A549 (cell line): ENCODE results near the gene FAXC. TPM values are rescaled to one million over a fixed set of nuclear protein-coding genes. Genes with fewer than 3 reads are reported as not detected.

Experiments used
- ATAC-seq, 2 experiments: fragments of 200-7000 bp in 1 of 2; fragments of >200 bp in 1 of 2; cut with Nextera tagmentation in 1 of 2; cut with Tn5 transposase in 1 of 2; 3 replicates each; pipeline versions ENCODE4 v1.8.0 to v1.9.1; 2018 to 2020; ENCODE audit warnings: mild to moderate bottlenecking in 1 of 2, moderate library complexity in 1 of 2
- CTCF ChIA-PET: fragments of 300-600 bp; sonication (Branson Sonifier 250); formaldehyde crosslinking; extraction: SDS; loops from one replicate; lab custom pipeline; 2021; ENCODE audit warnings: antibody characterized with exemption, inconsistent platforms; lab: Yijun Ruan, JAX
- POLR2A ChIA-PET: fragments of 350-600 bp; formaldehyde crosslinking; extraction: SDS; loops from one replicate; lab custom pipeline; 2021; ENCODE audit warnings: antibody characterized with exemption, inconsistent platforms; lab: Yijun Ruan, JAX
- DNase-seq, 2 experiments: peaks; one replicate each; pipeline versions ENCODE4 v3.0.0 to v3.0.0-alpha.2; 2011 to 2016; ENCODE audit warnings: low read depth in 1 of 2, low spot score in 1 of 2
- FAIRE-seq: peaks from 2 replicates; lab custom pipeline; 2011; peaks lifted over from hg19 to GRCh38; lab: Jason Lieb, UNC
- H3K27ac ChIP-seq, 2 experiments: fragments of >200 bp; sonication (Bioruptor Twin); formaldehyde crosslinking; 3 replicates each; pipeline ENCODE4 v1.5.1; 2016 to 2017
- H3K4me1 ChIP-seq: fragments of >200 bp; sonication (Bioruptor Twin); formaldehyde crosslinking; 3 replicates; pipeline ENCODE4 v1.6.1; 2016
- H3K4me2 ChIP-seq: fragments of >200 bp; sonication (Bioruptor Twin); formaldehyde crosslinking; 3 replicates; pipeline ENCODE4 v1.6.1; 2016
- H3K4me3 ChIP-seq: fragments of >200 bp; sonication (Bioruptor Twin); formaldehyde crosslinking; 3 replicates; pipeline ENCODE4 v1.5.1; 2016
- H3K9me3 ChIP-seq: fragments of >200 bp; sonication (Bioruptor Twin); formaldehyde crosslinking; 3 replicates; pipeline ENCODE4 v1.6.1; 2016
- CBX2 ChIP-seq: fragments of 200-600 bp; sonication (generic); IDR thresholded peaks from 2 replicates; pipeline ENCODE4 v1.6.1; 2016; ENCODE audit warnings: low read depth, mild to moderate bottlenecking, borderline replicate concordance
- CBX8 ChIP-seq: fragments of 200-600 bp; sonication (generic); IDR thresholded peaks from 2 replicates; pipeline ENCODE4 v1.6.1; 2016
- CEBPB ChIP-seq, 2 experiments: fragments of >200 bp in 1 of 2; sonication (Bioruptor Twin) in 1 of 2; formaldehyde crosslinking in 1 of 2; IDR thresholded peaks; 2 replicates each; pipeline ENCODE4 v1.6.1; 2012 to 2016
- CHD4 ChIP-seq: fragments of 200-600 bp; sonication (generic); IDR thresholded peaks from 2 replicates; pipeline ENCODE4 v1.6.1; 2016; ENCODE audit warnings: antibody characterized with exemption, mild to moderate bottlenecking, borderline replicate concordance
- EHMT2 ChIP-seq: fragments of 200-600 bp; sonication (generic); IDR thresholded peaks from 2 replicates; pipeline ENCODE4 v1.6.1; 2016; ENCODE audit warnings: antibody characterized with exemption, low read depth, mild to moderate bottlenecking, moderate library complexity
- EP300 ChIP-seq, 2 experiments: fragments of >200 bp; sonication (Bioruptor Twin); formaldehyde crosslinking; IDR thresholded peaks; 2 replicates in 1 of 2; 3 replicates in 1 of 2; pipeline ENCODE4 v1.6.1; 2016 to 2017
- ESRRA ChIP-seq: fragments of 150-350 bp; IDR thresholded peaks from 2 replicates; pipeline ENCODE4 v1.6.1; 2014; ENCODE audit warnings: mild to moderate bottlenecking, low read length, borderline replicate concordance
- FOSL2 ChIP-seq, 2 experiments: fragments of 450-650 bp in 1 of 2; fragments of >200 bp in 1 of 2; sonication (Bioruptor Twin) in 1 of 2; formaldehyde crosslinking; IDR thresholded peaks; 2 replicates each; pipeline versions ENCODE4 v1.5.0 to v1.6.1; 2016 to 2020; ENCODE audit warnings: mild to moderate bottlenecking in 1 of 2, moderate library complexity in 1 of 2
- GATA3 ChIP-seq: IDR thresholded peaks from 2 replicates; pipeline ENCODE4 v1.6.1; 2012; ENCODE audit warnings: borderline replicate concordance
- HDAC2 ChIP-seq: fragments of 200-600 bp; sonication (generic); IDR thresholded peaks from 2 replicates; pipeline ENCODE4 v1.6.1; 2016
- HEYL ChIP-seq: fragments of 250-450 bp; sonication (Bioruptor Pico); IDR thresholded peaks from 2 replicates; pipeline ENCODE4 v1.8.0; 2021; ENCODE audit warnings: mild to moderate bottlenecking, moderate library complexity
- HOXB5 ChIP-seq: fragments of 250-450 bp; sonication (Bioruptor Pico); IDR thresholded peaks from 2 replicates; pipeline ENCODE4 v1.5.0; 2020; ENCODE audit warnings: mild to moderate bottlenecking, moderate library complexity
- KDM5A ChIP-seq: fragments of 200-600 bp; sonication (generic); IDR thresholded peaks from 2 replicates; pipeline ENCODE4 v1.6.1; 2016; ENCODE audit warnings: antibody characterized with exemption, mild to moderate bottlenecking
- MAZ ChIP-seq: fragments of 150-350 bp; IDR thresholded peaks from 2 replicates; pipeline ENCODE4 v1.6.1; 2014; ENCODE audit warnings: antibody characterized with exemption, low read depth, low read length, borderline replicate concordance
- MYC ChIP-seq: IDR thresholded peaks from 2 replicates; pipeline ENCODE4 v1.6.1; 2012; ENCODE audit warnings: mild to moderate bottlenecking, inconsistent platforms, low read length, improper control_type of control experiment, borderline replicate concordance
- NR3C1 ChIP-seq: fragments of >200 bp; sonication (Bioruptor Twin); formaldehyde crosslinking; IDR thresholded peaks from 3 replicates; pipeline ENCODE4 v1.6.1; 2017
- POLR2AphosphoS2 ChIP-seq: conservative IDR thresholded peaks from 2 replicates; pipeline ENCODE4 v1.6.1; 2012; ENCODE audit warnings: low read length, improper control_type of control experiment, inconsistent platforms
- RARB ChIP-seq: fragments of 250-450 bp; sonication (Bioruptor Pico); IDR thresholded peaks from 2 replicates; pipeline ENCODE4 v1.8.0; 2021; ENCODE audit warnings: mild to moderate bottlenecking, moderate library complexity
- RCOR1 ChIP-seq: fragments of 150-350 bp; IDR thresholded peaks from 2 replicates; pipeline ENCODE4 v1.6.1; 2014; ENCODE audit warnings: antibody characterized with exemption, low read length, low read depth
- RFX5 ChIP-seq: fragments of 450-650 bp; IDR thresholded peaks from 2 replicates; pipeline ENCODE4 v1.7.1; 2014; ENCODE audit warnings: antibody characterized with exemption, mild to moderate bottlenecking, moderate library complexity
- RNF2 ChIP-seq: fragments of 200-600 bp; sonication (generic); IDR thresholded peaks from 2 replicates; pipeline ENCODE4 v1.6.1; 2016; ENCODE audit warnings: low read depth, mild to moderate bottlenecking, antibody characterized with exemption, moderate library complexity, borderline replicate concordance
- SMC3 ChIP-seq: fragments of >200 bp; sonication (Bioruptor Twin); formaldehyde crosslinking; IDR thresholded peaks from 3 replicates; pipeline ENCODE4 v1.6.1; 2018; ENCODE audit warnings: inconsistent platforms
- TFCP2L1 ChIP-seq: fragments of 250-450 bp; sonication (Bioruptor Pico); IDR thresholded peaks from 2 replicates; pipeline ENCODE4 v1.5.0; 2021; ENCODE audit warnings: mild to moderate bottlenecking
- TP53 ChIP-seq: fragments of 250-450 bp; sonication (Bioruptor Pico); IDR thresholded peaks from 2 replicates; pipeline ENCODE4 v1.5.0; 2021; ENCODE audit warnings: mild to moderate bottlenecking, moderate library complexity
- ZFP36 ChIP-seq: fragments of 450-650 bp; IDR thresholded peaks from 2 replicates; pipeline ENCODE4 v1.6.1; 2014; ENCODE audit warnings: borderline replicate concordance; ENCODE audit not compliant: partially characterized antibody
- polyA plus RNA-seq, 4 experiments: library from polyadenylated mRNA; depleted of rRNA in 3 of 4; stranded (reverse); fragments of >200 nt; fragmentation: RNase III in 1 of 4; extraction: RNeasy Plus Mini Kit Qiagen cat#74134 plus additional on column Dnase treatment in 1 of 4; gene quantifications; 2 replicates in 3 of 4; 3 replicates in 1 of 4; pipeline ENCODE4 v1.2.3, GENCODE V29; 2011 to 2017
- TF ChIP-seq, protein P1 (sequence below): IDR thresholded peaks from 2 replicates; pipeline ENCODE4 v1.6.1; 2012
- TF ChIP-seq, protein P2 (sequence below): fragments of 450-650 bp; IDR thresholded peaks from 2 replicates; pipeline ENCODE4 v1.6.1; 2014; ENCODE audit warnings: antibody characterized with exemption
- TF ChIP-seq, protein P3 (sequence below): fragments of >200 bp; sonication (Bioruptor Twin); formaldehyde crosslinking; IDR thresholded peaks from 3 replicates; pipeline ENCODE4 v1.6.1; 2016
- TF ChIP-seq, protein P4 (sequence below): fragments of 200-600 bp; sonication (generic); IDR thresholded peaks from 2 replicates; pipeline ENCODE4 v1.6.1; 2016; ENCODE audit warnings: antibody characterized with exemption, mild to moderate bottlenecking, moderate library complexity

The FAXC gene
- polyA plus RNA-seq, 2 of the 4 experiments (the other 2 are of a cell fraction): 5.8 to 9.8 TPM

DNA sequence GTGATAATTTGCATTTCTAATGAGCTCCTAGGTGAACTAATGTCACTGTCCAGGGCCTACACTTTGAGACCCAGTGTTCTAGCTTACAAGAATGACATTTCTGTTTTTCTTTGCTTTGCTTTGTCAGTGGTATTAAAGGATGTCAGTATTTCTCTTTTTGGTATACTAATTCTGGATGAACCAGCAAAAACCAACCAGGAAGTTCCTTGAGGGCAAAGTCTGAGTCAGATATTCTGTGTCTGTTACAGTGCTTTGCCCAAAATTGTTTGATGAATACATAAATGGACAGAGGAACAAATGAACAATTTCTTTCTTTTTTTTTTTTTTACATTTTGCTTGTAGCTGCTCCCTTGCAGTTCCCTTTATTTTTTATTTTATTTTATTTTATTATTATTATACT is 29.2 kb upstream of the FAXC start:
- ATAC-seq (no peak), DNase-seq (no peak), FAIRE-seq (no peak)
- Histone ChIP-seq H3K27ac (no peak overlapping the region), H3K4me1 (no peaks in the 10 kb centered on the region), H3K9me3 (no peaks in the 10 kb centered on the region), H3K4me3 (no peak overlapping the region), H3K4me2 (no peak overlapping the region)
- POLR2A ChIA-PET: no interaction called here
- CTCF ChIA-PET: no interaction called here
- no peak for TF ChIP-seq ZFP36
- no peak for TF ChIP-seq EHMT2
- no peak for TF ChIP-seq HDAC2
- no peak for TF ChIP-seq RARB (CRISPR knock-in tag)
- TF ChIP-seq MAZ: no peak
- TF ChIP-seq HOXB5: no peak
- TF ChIP-seq GATA3: no peak
- no peak for TF ChIP-seq ESRRA
- no peak for TF ChIP-seq EP300 (IDR thresholded peaks at IDR 0.05)
- no peak for TF ChIP-seq RCOR1
- TF ChIP-seq, protein P1, sequence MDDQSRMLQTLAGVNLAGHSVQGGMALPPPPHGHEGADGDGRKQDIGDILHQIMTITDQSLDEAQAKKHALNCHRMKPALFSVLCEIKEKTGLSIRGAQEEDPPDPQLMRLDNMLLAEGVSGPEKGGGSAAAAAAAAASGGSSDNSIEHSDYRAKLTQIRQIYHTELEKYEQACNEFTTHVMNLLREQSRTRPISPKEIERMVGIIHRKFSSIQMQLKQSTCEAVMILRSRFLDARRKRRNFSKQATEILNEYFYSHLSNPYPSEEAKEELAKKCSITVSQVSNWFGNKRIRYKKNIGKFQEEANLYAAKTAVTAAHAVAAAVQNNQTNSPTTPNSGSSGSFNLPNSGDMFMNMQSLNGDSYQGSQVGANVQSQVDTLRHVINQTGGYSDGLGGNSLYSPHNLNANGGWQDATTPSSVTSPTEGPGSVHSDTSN: no peak
- no peak for TF ChIP-seq KDM5A
- no peak for TF ChIP-seq POLR2AphosphoS2
- TF ChIP-seq CBX8: no peak
- no peak for TF ChIP-seq CEBPB (IDR thresholded peaks at IDR 0.05)

DNA sequence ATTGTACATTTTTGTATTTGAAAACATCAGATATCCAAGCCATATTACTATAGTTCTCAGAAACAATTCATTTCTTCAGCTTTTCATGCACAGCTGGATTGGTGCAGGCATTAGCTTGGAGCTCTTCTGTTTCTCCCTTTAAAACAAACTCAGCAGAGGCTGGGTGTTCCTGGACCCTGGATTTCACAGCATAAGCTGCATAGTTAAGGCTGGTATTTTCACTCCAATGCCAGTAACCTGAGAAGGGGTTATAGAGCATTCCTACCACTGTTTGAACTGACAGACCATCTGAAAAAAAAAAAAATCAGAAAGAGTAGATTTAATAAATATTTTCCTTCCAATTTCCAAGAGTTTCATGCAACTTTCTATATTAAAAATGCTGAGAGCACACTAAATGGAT is 20.1 kb upstream of the FAXC start:
- Histone ChIP-seq H3K4me1 (no peaks in the 10 kb centered on the region), H3K9me3 (no peaks in the 10 kb centered on the region), H3K27ac (no peak overlapping the region), H3K4me2 (no peak overlapping the region), H3K4me3 (no peak overlapping the region)
- ChIA-PET CTCF (no interaction called here), POLR2A (no interaction called here)
- ATAC-seq (no peak), DNase-seq (no peak), FAIRE-seq (no peak)
- TF ChIP-seq RNF2: no peak
- no peak for TF ChIP-seq TP53 (CRISPR knock-in tag)
- TF ChIP-seq RARB (CRISPR knock-in tag): no peak
- no peak for TF ChIP-seq HEYL (CRISPR knock-in tag)
- no peak for TF ChIP-seq CBX2
- no peak for TF ChIP-seq MYC
- TF ChIP-seq, protein P2, sequence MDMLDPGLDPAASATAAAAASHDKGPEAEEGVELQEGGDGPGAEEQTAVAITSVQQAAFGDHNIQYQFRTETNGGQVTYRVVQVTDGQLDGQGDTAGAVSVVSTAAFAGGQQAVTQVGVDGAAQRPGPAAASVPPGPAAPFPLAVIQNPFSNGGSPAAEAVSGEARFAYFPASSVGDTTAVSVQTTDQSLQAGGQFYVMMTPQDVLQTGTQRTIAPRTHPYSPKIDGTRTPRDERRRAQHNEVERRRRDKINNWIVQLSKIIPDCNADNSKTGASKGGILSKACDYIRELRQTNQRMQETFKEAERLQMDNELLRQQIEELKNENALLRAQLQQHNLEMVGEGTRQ: no peak
- no peak for TF ChIP-seq CHD4
- TF ChIP-seq RFX5: no peak
- TF ChIP-seq, protein P3, sequence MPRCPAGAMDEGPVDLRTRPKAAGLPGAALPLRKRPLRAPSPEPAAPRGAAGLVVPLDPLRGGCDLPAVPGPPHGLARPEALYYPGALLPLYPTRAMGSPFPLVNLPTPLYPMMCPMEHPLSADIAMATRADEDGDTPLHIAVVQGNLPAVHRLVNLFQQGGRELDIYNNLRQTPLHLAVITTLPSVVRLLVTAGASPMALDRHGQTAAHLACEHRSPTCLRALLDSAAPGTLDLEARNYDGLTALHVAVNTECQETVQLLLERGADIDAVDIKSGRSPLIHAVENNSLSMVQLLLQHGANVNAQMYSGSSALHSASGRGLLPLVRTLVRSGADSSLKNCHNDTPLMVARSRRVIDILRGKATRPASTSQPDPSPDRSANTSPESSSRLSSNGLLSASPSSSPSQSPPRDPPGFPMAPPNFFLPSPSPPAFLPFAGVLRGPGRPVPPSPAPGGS: no peak
- TF ChIP-seq TFCP2L1 (CRISPR knock-in tag): no peak
- TF ChIP-seq POLR2AphosphoS2: no peak
- no peak for TF ChIP-seq FOSL2 (IDR thresholded peaks at IDR 0.05)
- no peak for TF ChIP-seq FOSL2 (CRISPR knock-in tag; IDR thresholded peaks at IDR 0.05)
- no peak for TF ChIP-seq SMC3
- TF ChIP-seq, protein P4, sequence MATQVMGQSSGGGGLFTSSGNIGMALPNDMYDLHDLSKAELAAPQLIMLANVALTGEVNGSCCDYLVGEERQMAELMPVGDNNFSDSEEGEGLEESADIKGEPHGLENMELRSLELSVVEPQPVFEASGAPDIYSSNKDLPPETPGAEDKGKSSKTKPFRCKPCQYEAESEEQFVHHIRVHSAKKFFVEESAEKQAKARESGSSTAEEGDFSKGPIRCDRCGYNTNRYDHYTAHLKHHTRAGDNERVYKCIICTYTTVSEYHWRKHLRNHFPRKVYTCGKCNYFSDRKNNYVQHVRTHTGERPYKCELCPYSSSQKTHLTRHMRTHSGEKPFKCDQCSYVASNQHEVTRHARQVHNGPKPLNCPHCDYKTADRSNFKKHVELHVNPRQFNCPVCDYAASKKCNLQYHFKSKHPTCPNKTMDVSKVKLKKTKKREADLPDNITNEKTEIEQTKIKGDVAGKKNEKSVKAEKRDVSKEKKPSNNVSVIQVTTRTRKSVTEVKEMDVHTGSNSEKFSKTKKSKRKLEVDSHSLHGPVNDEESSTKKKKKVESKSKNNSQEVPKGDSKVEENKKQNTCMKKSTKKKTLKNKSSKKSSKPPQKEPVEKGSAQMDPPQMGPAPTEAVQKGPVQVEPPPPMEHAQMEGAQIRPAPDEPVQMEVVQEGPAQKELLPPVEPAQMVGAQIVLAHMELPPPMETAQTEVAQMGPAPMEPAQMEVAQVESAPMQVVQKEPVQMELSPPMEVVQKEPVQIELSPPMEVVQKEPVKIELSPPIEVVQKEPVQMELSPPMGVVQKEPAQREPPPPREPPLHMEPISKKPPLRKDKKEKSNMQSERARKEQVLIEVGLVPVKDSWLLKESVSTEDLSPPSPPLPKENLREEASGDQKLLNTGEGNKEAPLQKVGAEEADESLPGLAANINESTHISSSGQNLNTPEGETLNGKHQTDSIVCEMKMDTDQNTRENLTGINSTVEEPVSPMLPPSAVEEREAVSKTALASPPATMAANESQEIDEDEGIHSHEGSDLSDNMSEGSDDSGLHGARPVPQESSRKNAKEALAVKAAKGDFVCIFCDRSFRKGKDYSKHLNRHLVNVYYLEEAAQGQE: no peak
- TF ChIP-seq GATA3: no peak
- TF ChIP-seq CBX8: no peak
- TF ChIP-seq NR3C1: no peak
